ENCODE results near the gene FGF14. TPM values are rescaled to one million over a fixed set of nuclear protein-coding genes. Genes with fewer than 3 reads are reported as not detected.

The FGF14 gene
- total RNA-seq, 1 experiment from 2014 or later: not detected

- intact Hi-C loops (cut with micrococcal nuclease): no loop called here
- H3K79me2 ChIP-seq (ENCODE audit: low read length): no peaks in the 10 kb centered on the region
- POLR2A ChIA-PET (ENCODE audit: unreplicated experiment): no interaction called here
- H2AFZ ChIP-seq (ENCODE audit: low read length): no peak overlapping the region
- CTCF ChIA-PET: no interaction called here
- no peaks in the 10 kb centered on the region for H3F3A ChIP-seq (ENCODE audit: low read length, unreplicated experiment)
- H3K9me2 ChIP-seq (replicated peaks; ENCODE audit: low read length): no peaks in the 10 kb centered on the region
- H4K20me1 ChIP-seq (ENCODE audit: low read length): no peaks in the 10 kb centered on the region
- no peak overlapping the region for H3K4me3 ChIP-seq (ENCODE audit: low read length)
- H3K27me3 ChIP-seq (ENCODE audit: low read length): peaks cover 59% of the 10 kb centered on the region
- no TSS peak for BruUV-seq (replicated peaks)
- H3K27ac ChIP-seq (ENCODE audit: low read length): no peak overlapping the region
- no peak for DNase-seq
- H3K4me1 ChIP-seq (ENCODE audit: insufficient read depth, low read length): no peaks in the 10 kb centered on the region
- H3K9ac ChIP-seq (ENCODE audit: low read length): no peak overlapping the region
- TF ChIP-seq EZH2phosphoT487 (IDR thresholded peaks at IDR 0.05; ENCODE audit: borderline replicate concordance, low read length) (no peak), CTCF (conservative IDR thresholded peaks at IDR 0.05; ENCODE audit: low read depth, low read length) (no peak), EZH2 (IDR thresholded peaks at IDR 0.05; ENCODE audit: low read length, unreplicated experiment) (no peak)
- ATAC-seq: no peak
- no peaks in the 10 kb centered on the region for H3K9me3 ChIP-seq (ENCODE audit: low read length)
- H3K4me2 ChIP-seq (ENCODE audit: low read length): no peak overlapping the region
- no peaks in the 10 kb centered on the region for H3K36me3 ChIP-seq (ENCODE audit: low read depth, low read length)
These were observed 103.8 kb downstream of the FGF14 start for GRCh38 chr13:102298051-102298450.

GRCh38 chr13:102295316-102296048, 106.4 kb downstream of the FGF14 start:
- no peaks in the 10 kb centered on the region for H3F3A ChIP-seq (ENCODE audit: low read length, unreplicated experiment)
- no peak for ATAC-seq
- no peaks in the 10 kb centered on the region for H3K36me3 ChIP-seq (ENCODE audit: low read depth, low read length)
- no peak for DNase-seq
- H3K9me3 ChIP-seq (ENCODE audit: low read length): no peaks in the 10 kb centered on the region
- ChIA-PET CTCF (no interaction called here), POLR2A (ENCODE audit: unreplicated experiment) (no interaction called here)
- H3K27me3 ChIP-seq (ENCODE audit: low read length): peaks cover 57% of the 10 kb centered on the region
- BruUV-seq (replicated peaks): no TSS peak
- H3K27ac ChIP-seq (ENCODE audit: low read length): no peak overlapping the region
- H2AFZ ChIP-seq (ENCODE audit: low read length): no peak overlapping the region
- H3K4me1 ChIP-seq (ENCODE audit: insufficient read depth, low read length): no peaks in the 10 kb centered on the region
- no peak overlapping the region for H3K4me2 ChIP-seq (ENCODE audit: low read length)
- H4K20me1 ChIP-seq (ENCODE audit: low read length): no peaks in the 10 kb centered on the region
- H3K9ac ChIP-seq (ENCODE audit: low read length): no peak overlapping the region
- H3K4me3 ChIP-seq (ENCODE audit: low read length): no peak overlapping the region
- H3K9me2 ChIP-seq (replicated peaks; ENCODE audit: low read length): no peaks in the 10 kb centered on the region
- intact Hi-C loops (cut with micrococcal nuclease): no loop called here
- no peaks in the 10 kb centered on the region for H3K79me2 ChIP-seq (ENCODE audit: low read length)
- no peak for TF ChIP-seq CTCF (conservative IDR thresholded peaks at IDR 0.05; ENCODE audit: low read depth, low read length)
- no peak for TF ChIP-seq EZH2phosphoT487 (IDR thresholded peaks at IDR 0.05; ENCODE audit: borderline replicate concordance, low read length)
- no peak for TF ChIP-seq EZH2 (IDR thresholded peaks at IDR 0.05; ENCODE audit: low read length, unreplicated experiment)

GRCh38 chr13:102294407-102295018, 107.3 kb downstream of the FGF14 start:
- BruUV-seq (replicated peaks): no TSS peak
- no peak for TF ChIP-seq CTCF (conservative IDR thresholded peaks at IDR 0.05; ENCODE audit: low read depth, low read length)
- no peak for TF ChIP-seq EZH2 (IDR thresholded peaks at IDR 0.05; ENCODE audit: low read length, unreplicated experiment)
- TF ChIP-seq EZH2phosphoT487 (IDR thresholded peaks at IDR 0.05; ENCODE audit: borderline replicate concordance, low read length): no peak
- ATAC-seq: no peak
- H3K9ac ChIP-seq (ENCODE audit: low read length): no peak overlapping the region
- CTCF ChIA-PET: no interaction called here
- H3F3A ChIP-seq (ENCODE audit: low read length, unreplicated experiment): no peaks in the 10 kb centered on the region
- DNase-seq: no peak
- H2AFZ ChIP-seq (ENCODE audit: low read length): no peak overlapping the region
- H3K4me2 ChIP-seq (ENCODE audit: low read length): no peak overlapping the region
- no peaks in the 10 kb centered on the region for H3K36me3 ChIP-seq (ENCODE audit: low read depth, low read length)
- POLR2A ChIA-PET (ENCODE audit: unreplicated experiment): no interaction called here
- H3K9me2 ChIP-seq (replicated peaks; ENCODE audit: low read length): no peaks in the 10 kb centered on the region
- peaks cover 48% of the 10 kb centered on the region for H3K27me3 ChIP-seq (ENCODE audit: low read length)
- H3K27ac ChIP-seq (ENCODE audit: low read length): no peak overlapping the region
- H3K79me2 ChIP-seq (ENCODE audit: low read length): no peaks in the 10 kb centered on the region
- intact Hi-C loops (cut with micrococcal nuclease): no loop called here
- H3K4me3 ChIP-seq (ENCODE audit: low read length): no peak overlapping the region
- H3K4me1 ChIP-seq (ENCODE audit: insufficient read depth, low read length): no peaks in the 10 kb centered on the region
- H3K9me3 ChIP-seq (ENCODE audit: low read length): no peaks in the 10 kb centered on the region
- no peaks in the 10 kb centered on the region for H4K20me1 ChIP-seq (ENCODE audit: low read length)

Measured in PC-3 (cell line).